Right atrium auricular region (tissue), 2 donors: Measurements from ENCODE around the gene RNF121. TPM values are rescaled to one million over a fixed set of nuclear protein-coding genes. Genes with fewer than 3 reads are reported as not detected.

Experiments
- DNase-seq: peaks from one replicate; pipeline ENCODE4 v3.0.0-alpha.2; 2019; ENCODE audit warnings: low spot score
- H3K27ac ChIP-seq, 2 donors: fragments of 200-600 bp; sonication (generic); 1 replicate in 1 of 2; 2 replicates in 1 of 2; pipeline ENCODE4 v1.5.1; 2016 to 2019
- H3K27me3 ChIP-seq, 2 donors: fragments of 200-600 bp; sonication (generic); one replicate each; pipeline versions ENCODE4 v1.5.1 to v1.6.0; 2017 to 2019
- H3K36me3 ChIP-seq: fragments of 200-600 bp; sonication (generic); one replicate; pipeline ENCODE4 v1.5.1; 2016
- H3K4me1 ChIP-seq, 2 donors: fragments of 200-600 bp; sonication (generic); one replicate each; pipeline versions ENCODE4 v1.5.1 to v1.6.0; 2017 to 2019
- H3K4me3 ChIP-seq, 2 donors: fragments of 200-600 bp; sonication (generic); 1 replicate in 1 of 2; 2 replicates in 1 of 2; pipeline ENCODE4 v1.5.1; 2017 to 2019; ENCODE audit warnings: mild to moderate bottlenecking in 1 of 2, moderate library complexity in 1 of 2
- H3K9me3 ChIP-seq, 2 donors: fragments of 200-600 bp; sonication (generic); one replicate each; pipeline ENCODE4 v1.5.1; 2019
- CTCF ChIP-seq, 2 donors: fragments of 200-600 bp; sonication (generic); IDR thresholded peaks; one replicate each; pipeline ENCODE4 v1.5.1; 2019; ENCODE audit warnings: antibody characterized with exemption in 2 of 2
- total RNA-seq, 2 donors: library from RNA; depleted of rRNA; stranded (reverse); fragments of >200 nt; gene quantifications; one replicate each; pipeline ENCODE4 v1.1.0, GENCODE V29; 2016

RNF121 gene
- total RNA-seq, 2 donors from 2014 or later = 21.6 to 25.8 TPM

- Histone ChIP-seq H3K4me1 (peaks cover 0 to 4% of the 10 kb centered on the region in 2 donors), H3K27me3 (no peaks in the 10 kb centered on the region), H3K27ac (no peak overlapping the region), H3K36me3 (peaks cover 4% of the 10 kb centered on the region), H3K4me3 (no peak overlapping the region), H3K9me3 (no peaks in the 10 kb centered on the region)
- no peak for DNase-seq
- TF ChIP-seq CTCF (IDR thresholded peaks at IDR 0.05) = no peak
Observed at GRCh38 chr11:71991494-71991893, 62.6 kb downstream of the RNF121 start.

DNA sequence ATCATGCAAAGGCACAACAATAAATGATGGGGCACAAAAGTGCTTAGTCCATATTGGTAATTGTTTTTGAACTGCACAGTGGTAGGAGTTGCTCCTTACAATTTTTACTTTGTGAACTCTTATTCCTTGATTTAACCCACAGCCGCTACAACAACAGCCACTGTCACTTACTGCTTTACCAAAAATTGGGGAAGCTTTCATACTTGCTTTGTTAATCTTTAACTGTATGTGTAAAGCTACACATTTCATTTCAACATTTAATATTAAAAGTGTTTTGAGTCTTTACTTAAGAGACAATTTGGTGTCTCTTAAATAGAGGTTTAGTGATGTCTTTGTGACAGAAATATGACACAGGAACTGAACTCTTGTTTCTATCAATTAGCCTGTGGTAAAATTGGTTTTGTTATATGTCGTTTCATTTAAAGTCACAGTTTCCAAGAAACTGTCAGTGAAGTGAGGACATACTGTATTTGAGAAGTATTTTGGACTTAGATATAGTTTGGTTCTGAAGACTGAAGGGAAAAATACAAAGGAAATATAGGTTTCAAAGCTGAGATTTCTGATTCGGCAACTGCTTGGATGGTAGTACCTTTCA lies 63.4 kb downstream of the RNF121 start:
- DNase-seq = no peak
- no peak for TF ChIP-seq CTCF (IDR thresholded peaks at IDR 0.05)

GRCh38 chr11:71994786-71995185 lies 65.9 kb downstream of the RNF121 start:
- Histone ChIP-seq H3K36me3 (peaks cover 4% of the 10 kb centered on the region), H3K4me3 (no peak overlapping the region), H3K27me3 (no peaks in the 10 kb centered on the region), H3K4me1 (peaks cover 0 to 21% of the 10 kb centered on the region in 2 donors), H3K9me3 (no peaks in the 10 kb centered on the region), H3K27ac (no peak overlapping the region)
- TF ChIP-seq CTCF (IDR thresholded peaks at IDR 0.05) = no peak
- no peak for DNase-seq

More for the DNA sequence above, 63.4 kb downstream of the RNF121 start:
- Histone ChIP-seq H3K27me3 (no peaks in the 10 kb centered on the region), H3K36me3 (peaks cover 4% of the 10 kb centered on the region), H3K27ac (no peak overlapping the region), H3K4me3 (no peak overlapping the region), H3K9me3 (no peaks in the 10 kb centered on the region), H3K4me1 (peaks cover 0 to 5% of the 10 kb centered on the region in 2 donors)

GRCh38 chr11:71995726-71996291 lies 67.0 kb downstream of the RNF121 start:
- Histone ChIP-seq H3K9me3 (no peaks in the 10 kb centered on the region), H3K4me1 (peaks cover 0 to 31% of the 10 kb centered on the region in 2 donors), H3K4me3 (no peak overlapping the region), H3K27ac (no peak overlapping the region), H3K36me3 (peaks cover 2% of the 10 kb centered on the region), H3K27me3 (no peaks in the 10 kb centered on the region)
- TF ChIP-seq CTCF (IDR thresholded peaks at IDR 0.05) = no peak
- DNase-seq = no peak

DNA sequence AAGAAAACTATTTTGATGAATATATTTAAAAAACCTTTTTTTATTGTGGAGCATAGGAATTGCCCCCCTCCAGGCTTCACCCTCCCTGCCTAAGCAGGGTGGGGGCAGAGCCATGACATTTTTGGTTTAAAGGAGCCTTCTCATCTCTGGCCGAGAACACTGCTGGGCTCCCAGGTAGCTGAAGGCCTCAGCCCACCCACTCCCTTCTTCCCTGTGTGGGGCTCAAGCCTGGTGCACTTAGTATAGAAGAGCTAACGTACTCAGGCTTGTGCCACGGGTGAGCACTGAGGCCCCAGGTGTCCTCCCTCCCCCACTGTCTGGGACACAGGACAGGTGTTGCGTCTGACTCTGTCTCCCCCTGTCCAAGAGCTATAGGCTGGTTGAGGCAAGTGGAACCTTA lies 67.7 kb downstream of the RNF121 start:
- Histone ChIP-seq H3K36me3 (no peaks in the 10 kb centered on the region), H3K4me1 (peaks cover 0 to 31% of the 10 kb centered on the region in 2 donors), H3K9me3 (no peaks in the 10 kb centered on the region), H3K4me3 (no peak overlapping the region), H3K27ac (no peak overlapping the region), H3K27me3 (no peaks in the 10 kb centered on the region)
- TF ChIP-seq CTCF (IDR thresholded peaks at IDR 0.05) = no peak
- no peak for DNase-seq

GRCh38 chr11:71996946-71997345 lies 68.1 kb downstream of the RNF121 start:
- H3K4me1 ChIP-seq = peaks cover 0 to 31% of the 10 kb centered on the region in 2 donors

More at GRCh38 chr11:71996946-71997345, 68.1 kb downstream of the RNF121 start:
- peak overlapping the region in 1 of 2 donors; percentile 57 for H3K27ac ChIP-seq
- H3K9me3 ChIP-seq = no peaks in the 10 kb centered on the region
- peak; percentile 77 for DNase-seq
- no peak overlapping the region for H3K4me3 ChIP-seq
- H3K36me3 ChIP-seq = peaks cover under 1% of the 10 kb centered on the region
- no peak for TF ChIP-seq CTCF (IDR thresholded peaks at IDR 0.05)
- H3K27me3 ChIP-seq = no peaks in the 10 kb centered on the region
